ENCODE data around the gene CDC42BPB.

CDC42BPB gene

GRCh38 chr14:103074729-103075367 lies 17.5 kb upstream of the CDC42BPB start:
- peak overlapping the region; percentile 15 for H3K4me3 ChIP-seq (ENCODE audit: insufficient read depth, low read length, poor library complexity, severe bottlenecking)
- TF ChIP-seq, protein P1, sequence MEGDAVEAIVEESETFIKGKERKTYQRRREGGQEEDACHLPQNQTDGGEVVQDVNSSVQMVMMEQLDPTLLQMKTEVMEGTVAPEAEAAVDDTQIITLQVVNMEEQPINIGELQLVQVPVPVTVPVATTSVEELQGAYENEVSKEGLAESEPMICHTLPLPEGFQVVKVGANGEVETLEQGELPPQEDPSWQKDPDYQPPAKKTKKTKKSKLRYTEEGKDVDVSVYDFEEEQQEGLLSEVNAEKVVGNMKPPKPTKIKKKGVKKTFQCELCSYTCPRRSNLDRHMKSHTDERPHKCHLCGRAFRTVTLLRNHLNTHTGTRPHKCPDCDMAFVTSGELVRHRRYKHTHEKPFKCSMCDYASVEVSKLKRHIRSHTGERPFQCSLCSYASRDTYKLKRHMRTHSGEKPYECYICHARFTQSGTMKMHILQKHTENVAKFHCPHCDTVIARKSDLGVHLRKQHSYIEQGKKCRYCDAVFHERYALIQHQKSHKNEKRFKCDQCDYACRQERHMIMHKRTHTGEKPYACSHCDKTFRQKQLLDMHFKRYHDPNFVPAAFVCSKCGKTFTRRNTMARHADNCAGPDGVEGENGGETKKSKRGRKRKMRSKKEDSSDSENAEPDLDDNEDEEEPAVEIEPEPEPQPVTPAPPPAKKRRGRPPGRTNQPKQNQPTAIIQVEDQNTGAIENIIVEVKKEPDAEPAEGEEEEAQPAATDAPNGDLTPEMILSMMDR (IDR thresholded peaks at IDR 0.05; ENCODE audit: insufficient read depth, low read length, poor library complexity, severe bottlenecking) = no peak
- no peak for TF ChIP-seq EZH2phosphoT487 (conservative IDR thresholded peaks at IDR 0.05; ENCODE audit: low read length)
- no peaks in the 10 kb centered on the region for H3F3A ChIP-seq (ENCODE audit: insufficient read depth)
- H4K20me1 ChIP-seq (ENCODE audit: low read depth, low read length) = no peaks in the 10 kb centered on the region
- peak overlapping the region; percentile 44 for H3K4me2 ChIP-seq (ENCODE audit: low read depth, low read length, poor library complexity, severe bottlenecking)
- no peaks in the 10 kb centered on the region for H3K36me3 ChIP-seq (ENCODE audit: low read length)
- H3K79me2 ChIP-seq (ENCODE audit: insufficient read depth, low read length) = no peaks in the 10 kb centered on the region
- no peak overlapping the region for H2AFZ ChIP-seq (ENCODE audit: low read depth, low read length, severe bottlenecking)
- no peak overlapping the region for H3K9ac ChIP-seq (ENCODE audit: low read length)
- H3K9me3 ChIP-seq (ENCODE audit: insufficient read depth, low read length) = no peaks in the 10 kb centered on the region
- H3K27ac ChIP-seq (ENCODE audit: low read depth, low read length) = no peak overlapping the region
- no peaks in the 10 kb centered on the region for H3K9me2 ChIP-seq (replicated peaks; ENCODE audit: insufficient read depth, low read length)
- H3K27me3 ChIP-seq (ENCODE audit: low read length) = no peaks in the 10 kb centered on the region

GRCh38 chr14:103073876-103074728 lies 16.8 kb upstream of the CDC42BPB start:
- Histone ChIP-seq H2AFZ (ENCODE audit: low read depth, low read length, severe bottlenecking) (no peak overlapping the region), H3K79me2 (ENCODE audit: insufficient read depth, low read length) (no peaks in the 10 kb centered on the region), H3K9me3 (ENCODE audit: insufficient read depth, low read length) (no peaks in the 10 kb centered on the region), H3F3A (ENCODE audit: insufficient read depth) (no peaks in the 10 kb centered on the region), H3K4me2 (ENCODE audit: low read depth, low read length, poor library complexity, severe bottlenecking) (no peak overlapping the region), H3K4me3 (ENCODE audit: insufficient read depth, low read length, poor library complexity, severe bottlenecking) (no peak overlapping the region), H3K36me3 (ENCODE audit: low read length) (no peaks in the 10 kb centered on the region), H3K9ac (ENCODE audit: low read length) (no peak overlapping the region), H3K9me2 (replicated peaks; ENCODE audit: insufficient read depth, low read length) (no peaks in the 10 kb centered on the region), H3K27ac (ENCODE audit: low read depth, low read length) (no peak overlapping the region), H4K20me1 (ENCODE audit: low read depth, low read length) (no peaks in the 10 kb centered on the region), H3K27me3 (ENCODE audit: low read length) (no peaks in the 10 kb centered on the region)
- TF ChIP-seq, protein P1 (IDR thresholded peaks at IDR 0.05; ENCODE audit: insufficient read depth, low read length, poor library complexity, severe bottlenecking) = no peak
- TF ChIP-seq EZH2phosphoT487 (conservative IDR thresholded peaks at IDR 0.05; ENCODE audit: low read length) = no peak

DNA sequence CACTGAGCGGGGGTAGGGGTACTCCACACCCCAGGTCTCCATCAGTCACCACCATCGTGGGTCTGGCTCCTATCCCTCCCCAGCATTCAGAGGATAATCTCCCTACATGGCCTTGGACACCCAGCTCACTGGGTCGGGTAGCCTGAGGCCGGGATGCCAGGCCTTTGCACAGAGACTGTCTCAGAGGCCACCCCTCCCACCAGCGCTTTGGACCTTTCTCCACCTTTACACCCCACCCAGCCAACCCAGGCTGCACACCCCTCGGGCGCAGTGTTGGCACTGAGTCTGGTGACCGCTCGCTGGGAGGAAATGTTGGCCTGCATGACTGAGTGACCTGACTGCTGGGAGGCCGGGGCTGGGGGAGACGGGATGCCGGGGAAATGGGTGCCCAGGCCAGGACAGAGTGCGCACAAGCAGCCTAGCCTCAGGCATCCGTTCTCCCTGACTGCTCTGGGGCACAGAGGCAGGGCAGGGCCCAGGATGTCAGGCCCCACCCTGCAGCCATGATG lies 16.1 kb upstream of the CDC42BPB start:
- H3K27me3 ChIP-seq (ENCODE audit: low read length) = no peaks in the 10 kb centered on the region
- no peaks in the 10 kb centered on the region for H3F3A ChIP-seq (ENCODE audit: insufficient read depth)
- no peaks in the 10 kb centered on the region for H3K79me2 ChIP-seq (ENCODE audit: insufficient read depth, low read length)
- TF ChIP-seq, protein P1 (IDR thresholded peaks at IDR 0.05; ENCODE audit: insufficient read depth, low read length, poor library complexity, severe bottlenecking) = no peak
- TF ChIP-seq EZH2phosphoT487 (conservative IDR thresholded peaks at IDR 0.05; ENCODE audit: low read length) = no peak
- no peak overlapping the region for H2AFZ ChIP-seq (ENCODE audit: low read depth, low read length, severe bottlenecking)
- no peak overlapping the region for H3K4me3 ChIP-seq (ENCODE audit: insufficient read depth, low read length, poor library complexity, severe bottlenecking)
- no peaks in the 10 kb centered on the region for H4K20me1 ChIP-seq (ENCODE audit: low read depth, low read length)
- H3K36me3 ChIP-seq (ENCODE audit: low read length) = no peaks in the 10 kb centered on the region
- no peaks in the 10 kb centered on the region for H3K9me2 ChIP-seq (replicated peaks; ENCODE audit: insufficient read depth, low read length)
- no peak overlapping the region for H3K9ac ChIP-seq (ENCODE audit: low read length)
- H3K27ac ChIP-seq (ENCODE audit: low read depth, low read length) = no peak overlapping the region
- H3K4me2 ChIP-seq (ENCODE audit: low read depth, low read length, poor library complexity, severe bottlenecking) = no peak overlapping the region
- no peaks in the 10 kb centered on the region for H3K9me3 ChIP-seq (ENCODE audit: insufficient read depth, low read length)

Measured in SU-DHL-6 (cell line).